Glutamatergic neuron (in vitro differentiated cells): ENCODE data around the gene FA2H. TPM values are rescaled to one million over a fixed set of nuclear protein-coding genes. Genes with fewer than 3 reads are reported as not detected.

Experiments used
- DNase-seq: peaks from one replicate; pipeline ENCODE4 v3.0.0; 2022
- H3K27ac Mint-ChIP-seq: one replicate; pipeline ENCODE4 v1.8.0; 2020; ENCODE audit warnings: mild to moderate bottlenecking, mixed read lengths, inconsistent platforms; ENCODE audit not compliant: unreplicated experiment
- H3K27me3 Mint-ChIP-seq: one replicate; pipeline ENCODE4 v1.8.0; 2020; ENCODE audit warnings: mild to moderate bottlenecking, moderate library complexity, mixed read lengths, inconsistent platforms; ENCODE audit not compliant: unreplicated experiment
- H3K36me3 Mint-ChIP-seq: one replicate; pipeline ENCODE4 v1.8.0; 2020; ENCODE audit warnings: mild to moderate bottlenecking, mixed read lengths, inconsistent platforms; ENCODE audit not compliant: unreplicated experiment
- H3K4me1 Mint-ChIP-seq: one replicate; pipeline ENCODE4 v1.8.0; 2020; ENCODE audit warnings: mild to moderate bottlenecking, low read depth, mixed read lengths, inconsistent platforms; ENCODE audit not compliant: unreplicated experiment
- H3K4me3 Mint-ChIP-seq: one replicate; pipeline ENCODE4 v1.8.0; 2020; ENCODE audit warnings: mild to moderate bottlenecking, mixed read lengths, inconsistent platforms; ENCODE audit not compliant: unreplicated experiment
- H3K9me3 Mint-ChIP-seq: one replicate; pipeline ENCODE4 v1.8.0; 2020; ENCODE audit warnings: mild to moderate bottlenecking, moderate library complexity, mixed read lengths, inconsistent platforms; ENCODE audit not compliant: unreplicated experiment
- CTCF ChIP-seq: fragments of 200-600 bp; sonication (generic); IDR thresholded peaks from one replicate; pipeline ENCODE4 v1.5.0; 2021; ENCODE audit not compliant: partially characterized antibody, unreplicated experiment
- total RNA-seq: library from RNA; stranded (reverse); fragmentation: NEBNext Ultra II Directional; extraction: Animal tissue kit (Norgen Biotek cat#: 25700); gene quantifications from one replicate; pipeline ENCODE4 v1.2.1, GENCODE V29; 2021; ENCODE audit not compliant: unreplicated experiment

The FA2H gene
- total RNA-seq, 1 donor from 2014 or later = not detected

- Mint-ChIP-seq H3K27me3 (no peaks in the 10 kb centered on the region), H3K9me3 (peaks cover 4% of the 10 kb centered on the region), H3K4me3 (no peak overlapping the region), H3K36me3 (peaks cover 14% of the 10 kb centered on the region), H3K4me1 (no peaks in the 10 kb centered on the region), H3K27ac (no peak overlapping the region)
- no peak for TF ChIP-seq CTCF
- DNase-seq = no peak
These were observed 32.5 kb upstream of the FA2H start for GRCh38 chr16:74807052-74807646.

- Mint-ChIP-seq H3K36me3 (peaks cover 4% of the 10 kb centered on the region), H3K27ac (no peak overlapping the region), H3K4me1 (no peaks in the 10 kb centered on the region), H3K9me3 (no peaks in the 10 kb centered on the region), H3K4me3 (no peak overlapping the region), H3K27me3 (no peaks in the 10 kb centered on the region)
- no peak for TF ChIP-seq CTCF
- no peak for DNase-seq
These were observed 25.7 kb upstream of the FA2H start for GRCh38 chr16:74800216-74800871.

GRCh38 chr16:74797414-74797813 lies 22.8 kb upstream of the FA2H start:
- no peak overlapping the region for H3K27ac Mint-ChIP-seq
- H3K27me3 Mint-ChIP-seq = no peaks in the 10 kb centered on the region
- H3K4me1 Mint-ChIP-seq = no peaks in the 10 kb centered on the region
- no peak overlapping the region for H3K4me3 Mint-ChIP-seq
- peaks cover 4% of the 10 kb centered on the region for H3K36me3 Mint-ChIP-seq
- no peak for DNase-seq
- H3K9me3 Mint-ChIP-seq = no peaks in the 10 kb centered on the region
- no peak for TF ChIP-seq CTCF

- no peak for TF ChIP-seq CTCF
- Mint-ChIP-seq H3K4me1 (no peaks in the 10 kb centered on the region), H3K27ac (no peak overlapping the region), H3K4me3 (no peak overlapping the region), H3K27me3 (no peaks in the 10 kb centered on the region), H3K36me3 (no peaks in the 10 kb centered on the region), H3K9me3 (no peaks in the 10 kb centered on the region)
- no peak for DNase-seq
These were observed 20.5 kb upstream of the FA2H start for GRCh38 chr16:74795104-74795503.

- Mint-ChIP-seq H3K9me3 (no peaks in the 10 kb centered on the region), H3K4me1 (no peaks in the 10 kb centered on the region), H3K27me3 (no peaks in the 10 kb centered on the region), H3K4me3 (no peak overlapping the region), H3K36me3 (no peaks in the 10 kb centered on the region), H3K27ac (no peak overlapping the region)
- TF ChIP-seq CTCF = no peak
- DNase-seq = no peak
These were observed 20.0 kb upstream of the FA2H start for GRCh38 chr16:74794668-74795067.
